ENCODE data around the gene MAP7D1. TPM values are rescaled to one million over a fixed set of nuclear protein-coding genes. Genes with fewer than 3 reads are reported as not detected.
A peak's percentile ranks its signal among the peaks of the same experiment; 100 is the strongest.

Gene MAP7D1
- total RNA-seq, 3 donors from 2014 or later (not counting 1 experiment from before 2014, with no cell fraction given) = 213 to 232 (median 230) TPM

DNA sequence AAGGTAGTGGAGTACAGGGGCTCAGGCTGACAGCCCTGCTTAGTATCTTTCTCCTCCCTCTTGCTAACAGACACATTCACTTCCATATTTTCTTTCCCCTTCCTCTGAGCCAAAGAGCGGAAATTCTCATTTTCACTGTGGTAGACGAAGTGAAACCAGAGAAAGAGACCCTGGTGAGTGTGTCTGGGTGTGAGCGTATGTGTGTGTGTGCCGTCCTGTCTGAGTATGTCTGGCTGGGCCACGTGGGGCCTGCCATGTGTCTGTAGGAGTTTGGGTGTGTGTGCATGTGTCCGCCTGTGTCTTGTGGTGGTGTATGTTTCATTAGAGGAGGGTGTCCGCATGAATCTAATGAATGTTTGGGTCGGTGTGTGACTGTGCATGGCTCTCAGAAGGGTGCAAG lies 32.6 kb upstream of the MAP7D1 start:
- no peaks in the 10 kb centered on the region for H3K9me3 ChIP-seq (ENCODE audit: control insufficient read depth, insufficient read depth, low read length)
- H3K4me3 ChIP-seq (ENCODE audit: low read length) = no peak overlapping the region
- H3K4me1 ChIP-seq (ENCODE audit: control insufficient read depth, insufficient read depth, low read length) = peaks cover 35% of the 10 kb centered on the region
- 21% methylated on average over 8 of the region's 8 CpGs for WGBS (ENCODE audit: insufficient coverage)
- Mint-ChIP-seq H3K27ac (peak overlapping the region in 1 of 2 donors; percentile 20), H3K4me3 (peak overlapping the region; percentile 33), H3K27me3 (ENCODE audit: low read depth in 2 of 2) (peaks cover 30 to 39% of the 10 kb centered on the region in 2 donors), H3K4me1 (peaks cover 6 to 36% of the 10 kb centered on the region in 2 donors), H3K9me3 (no peaks in the 10 kb centered on the region), H3K36me3 (no peaks in the 10 kb centered on the region)
- TF ChIP-seq, protein P1, sequence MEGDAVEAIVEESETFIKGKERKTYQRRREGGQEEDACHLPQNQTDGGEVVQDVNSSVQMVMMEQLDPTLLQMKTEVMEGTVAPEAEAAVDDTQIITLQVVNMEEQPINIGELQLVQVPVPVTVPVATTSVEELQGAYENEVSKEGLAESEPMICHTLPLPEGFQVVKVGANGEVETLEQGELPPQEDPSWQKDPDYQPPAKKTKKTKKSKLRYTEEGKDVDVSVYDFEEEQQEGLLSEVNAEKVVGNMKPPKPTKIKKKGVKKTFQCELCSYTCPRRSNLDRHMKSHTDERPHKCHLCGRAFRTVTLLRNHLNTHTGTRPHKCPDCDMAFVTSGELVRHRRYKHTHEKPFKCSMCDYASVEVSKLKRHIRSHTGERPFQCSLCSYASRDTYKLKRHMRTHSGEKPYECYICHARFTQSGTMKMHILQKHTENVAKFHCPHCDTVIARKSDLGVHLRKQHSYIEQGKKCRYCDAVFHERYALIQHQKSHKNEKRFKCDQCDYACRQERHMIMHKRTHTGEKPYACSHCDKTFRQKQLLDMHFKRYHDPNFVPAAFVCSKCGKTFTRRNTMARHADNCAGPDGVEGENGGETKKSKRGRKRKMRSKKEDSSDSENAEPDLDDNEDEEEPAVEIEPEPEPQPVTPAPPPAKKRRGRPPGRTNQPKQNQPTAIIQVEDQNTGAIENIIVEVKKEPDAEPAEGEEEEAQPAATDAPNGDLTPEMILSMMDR (IDR thresholded peaks at IDR 0.05) = no peak
- no peak overlapping the region for H3K27ac ChIP-seq (ENCODE audit: low read length)
- intact Hi-C loops (cut with micrococcal nuclease) = no loop called here
- peak in 1 of 2 donors; percentile 32 for DNase-seq
- H3K27me3 ChIP-seq (ENCODE audit: control insufficient read depth, insufficient read depth, low read length) = peaks cover 12% of the 10 kb centered on the region
- peak; percentile 50 to 68 (median 59) for ATAC-seq
- H3K36me3 ChIP-seq (ENCODE audit: control insufficient read depth, insufficient read depth, low read length) = no peaks in the 10 kb centered on the region

DNA sequence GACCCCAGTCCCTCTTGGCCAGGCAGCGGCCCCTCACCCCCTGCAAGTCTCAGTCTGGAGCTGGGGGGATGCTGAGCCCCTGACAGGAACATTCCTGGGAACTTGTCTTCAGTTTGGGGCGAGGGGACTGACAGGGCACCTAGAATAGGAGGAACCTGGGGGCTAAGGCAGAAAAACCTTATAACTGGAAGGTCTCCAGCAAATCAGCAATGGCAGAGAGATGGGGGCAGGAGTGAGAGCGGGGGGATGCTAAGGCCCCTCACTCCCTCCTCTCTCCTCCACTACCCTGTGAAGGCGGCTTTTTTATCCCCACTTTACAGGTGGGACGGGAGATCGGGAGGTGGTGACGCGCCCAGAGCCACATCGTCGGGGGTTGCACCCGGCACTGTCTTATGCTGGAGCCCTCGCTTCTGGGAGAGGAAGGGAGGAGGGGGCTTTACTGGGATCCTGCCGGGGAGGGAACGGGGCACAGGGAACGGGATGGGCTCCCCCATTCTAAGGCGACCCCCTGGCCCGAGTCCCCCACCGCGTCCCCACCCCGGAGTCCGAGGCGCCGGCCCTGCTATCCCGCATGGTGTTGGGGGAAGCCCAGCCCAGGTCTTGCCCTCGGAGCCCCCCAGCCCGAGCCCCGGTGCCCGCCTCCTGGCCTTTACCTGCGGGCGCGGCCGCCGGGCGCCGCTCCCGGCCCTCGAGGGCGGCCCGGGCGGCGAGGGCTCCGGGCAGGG lies 31.4 kb upstream of the MAP7D1 start:
- H3K4me1 Mint-ChIP-seq = peaks cover 6 to 36% of the 10 kb centered on the region in 2 donors
- TF ChIP-seq, protein P1 (IDR thresholded peaks at IDR 0.05) = no peak
- H3K4me3 Mint-ChIP-seq = peak overlapping the region; percentile 72
- H3K27me3 Mint-ChIP-seq (ENCODE audit: low read depth in 2 of 2) = peaks cover 30 to 39% of the 10 kb centered on the region in 2 donors
- H3K27ac Mint-ChIP-seq = no peak overlapping the region
- Histone ChIP-seq H3K27me3 (ENCODE audit: control insufficient read depth, insufficient read depth, low read length) (peaks cover 12% of the 10 kb centered on the region), H3K9me3 (ENCODE audit: control insufficient read depth, insufficient read depth, low read length) (no peaks in the 10 kb centered on the region), H3K27ac (ENCODE audit: low read length) (no peak overlapping the region), H3K4me1 (ENCODE audit: control insufficient read depth, insufficient read depth, low read length) (peaks cover 32% of the 10 kb centered on the region), H3K36me3 (ENCODE audit: control insufficient read depth, insufficient read depth, low read length) (no peaks in the 10 kb centered on the region), H3K4me3 (ENCODE audit: low read length) (no peak overlapping the region)
- no peaks in the 10 kb centered on the region for H3K36me3 Mint-ChIP-seq
- intact Hi-C loops (cut with micrococcal nuclease) = no loop called here
- 28% methylated on average over 36 of the region's 42 CpGs for whole genome bisulfite sequencing (ENCODE audit: insufficient coverage)
- H3K9me3 Mint-ChIP-seq = no peaks in the 10 kb centered on the region
- DNase-seq = no peak
- ATAC-seq = no peak

DNA sequence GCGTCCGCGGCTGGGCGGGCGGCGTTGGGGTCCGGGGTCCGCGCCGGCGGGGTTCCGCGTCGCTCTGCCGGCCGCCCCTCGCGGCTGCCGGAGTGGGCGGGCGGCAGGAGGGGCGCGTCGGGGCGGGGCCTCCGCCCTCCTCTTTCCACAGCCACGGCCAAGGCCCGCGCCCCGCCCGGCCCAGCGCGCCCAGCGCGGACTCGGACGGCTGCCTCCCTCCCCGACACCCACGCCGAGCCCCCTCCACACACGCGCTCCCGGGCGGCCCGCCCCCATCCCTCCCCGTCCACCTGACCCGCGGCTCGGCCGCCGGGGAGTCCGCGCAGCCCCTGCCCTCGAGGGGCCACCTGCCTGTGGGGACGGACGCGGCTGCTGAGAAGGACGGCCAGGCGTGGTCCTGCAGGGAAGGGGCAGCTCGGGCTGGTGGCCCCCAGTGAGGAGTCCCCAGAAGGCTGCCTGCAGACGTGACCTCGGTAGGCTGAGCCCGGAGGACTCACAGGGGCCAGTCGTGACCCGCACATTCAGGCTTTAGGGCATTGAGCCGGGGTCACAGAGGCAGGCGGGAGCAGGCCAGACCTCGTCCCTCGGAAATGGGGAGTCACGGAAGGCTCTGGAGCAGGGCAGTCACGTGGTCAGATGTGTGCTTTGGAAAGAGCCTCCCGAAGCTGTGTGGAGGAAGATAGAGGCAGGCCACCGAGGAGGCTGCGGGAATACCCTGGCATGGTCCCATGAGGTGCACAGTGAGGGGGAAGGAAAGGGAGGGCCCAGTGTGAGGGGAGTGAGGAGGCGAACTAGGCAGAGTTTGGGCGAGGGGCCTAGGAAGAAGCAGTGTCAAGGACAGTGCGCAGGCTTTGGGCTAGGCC lies 30.6 kb upstream of the MAP7D1 start, which contains the start of gene COL8A2:
Gene COL8A2, minus strand, starts transcription at position 94 of the 863 bp plus-strand sequence. CDS start 24,980 bp downstream, outside the sequence.
- Mint-ChIP-seq H3K27ac (peak within 1 kb of the TSS in 1 of 2 donors; percentile 66), H3K36me3 (no peaks in the 10 kb centered on the region), H3K4me1 (peaks cover 6 to 36% of the 10 kb centered on the region in 2 donors), H3K9me3 (no peaks in the 10 kb centered on the region), H3K4me3 (peak within 1 kb of the TSS; percentile 72), H3K27me3 (ENCODE audit: low read depth in 2 of 2) (peaks cover 30 to 39% of the 10 kb centered on the region in 2 donors)
- H3K36me3 ChIP-seq (ENCODE audit: control insufficient read depth, insufficient read depth, low read length) = no peaks in the 10 kb centered on the region
- ATAC-seq (peak; percentile 28 to 65 (median 62)), DNase-seq (no peak)
- peaks cover 12% of the 10 kb centered on the region for H3K27me3 ChIP-seq (ENCODE audit: control insufficient read depth, insufficient read depth, low read length)
- no peak within 1 kb of the TSS for H3K27ac ChIP-seq (ENCODE audit: low read length)
- peaks cover 27% of the 10 kb centered on the region for H3K4me1 ChIP-seq (ENCODE audit: control insufficient read depth, insufficient read depth, low read length)
- no peaks in the 10 kb centered on the region for H3K9me3 ChIP-seq (ENCODE audit: control insufficient read depth, insufficient read depth, low read length)
- intact Hi-C loops (cut with micrococcal nuclease) = no loop called here
- 17% methylated on average over 77 of the region's 77 CpGs for WGBS (ENCODE audit: insufficient coverage)
- TF ChIP-seq, protein P1 (IDR thresholded peaks at IDR 0.05) = no peak
- H3K4me3 ChIP-seq (ENCODE audit: low read length) = no peak within 1 kb of the TSS
